Stomach (tissue), 9 donors: ENCODE measurements around the gene SMCR8. TPM values are rescaled to one million over a fixed set of nuclear protein-coding genes. Genes with fewer than 3 reads are reported as not detected.
A peak's percentile ranks its signal among the peaks of the same experiment; 100 is the strongest.

ENCODE experiments used
- DNase-seq, 2 donors: peaks; one replicate each; pipeline versions ENCODE4 v3.0.0 to v3.0.0-alpha.2; 2013 to 2019
- H3K27ac ChIP-seq, 5 donors: fragments of 200-600 bp in 4 of 5; sonication (generic) in 4 of 5; one replicate each; pipeline ENCODE4 v1.5.1; 2013 to 2019; ENCODE audit warnings: mild to moderate bottlenecking in 1 of 5, moderate library complexity in 1 of 5
- H3K27me3 ChIP-seq, 3 donors: fragments of 200-600 bp; sonication (generic); one replicate each; pipeline ENCODE4 v1.5.1; 2017 to 2019; ENCODE audit warnings: mixed run types in 1 of 3
- H3K36me3 ChIP-seq, 4 donors: fragments of 200-600 bp; sonication (generic); 1 replicate in 3 of 4; 2 replicates in 1 of 4; pipeline ENCODE4 v1.5.1; 2016 to 2019
- H3K4me1 ChIP-seq, 4 donors: fragments of 200-600 bp; sonication (generic); one replicate each; pipeline ENCODE4 v1.5.1; 2016 to 2019
- H3K4me3 ChIP-seq, 4 donors: fragments of 200-600 bp; sonication (generic) in 3 of 4; one replicate each; pipeline ENCODE4 v1.5.1; 2016 to 2019; ENCODE audit warnings: mild to moderate bottlenecking in 1 of 4
- H3K9me3 ChIP-seq, 4 donors: fragments of 200-600 bp; sonication (generic); one replicate each; pipeline ENCODE4 v1.5.1; 2016 to 2019
- CTCF ChIP-seq, 7 experiments: fragments of 450-650 bp in 4 of 7; fragments of 200-600 bp in 3 of 7; sonication (generic) in 3 of 7; IDR thresholded peaks; one replicate each; pipeline ENCODE4 v1.5.1; 2016 to 2019; ENCODE audit warnings: antibody characterized with exemption in 7 of 7, control low read depth in 2 of 7, mild to moderate bottlenecking in 1 of 7
- EP300 ChIP-seq: sonication (generic); formaldehyde crosslinking; IDR thresholded peaks from one replicate; pipeline ENCODE4 v1.6.1; 2017; ENCODE audit warnings: antibody characterized with exemption
- POLR2A ChIP-seq, 4 donors: fragments of 450-650 bp; IDR thresholded peaks; one replicate each; pipeline ENCODE4 v1.6.1; 2016; ENCODE audit warnings: antibody characterized with exemption in 4 of 4, control low read depth in 2 of 4, mild to moderate bottlenecking in 1 of 4, moderate library complexity in 1 of 4
- POLR2AphosphoS5 ChIP-seq, 3 donors: sonication (generic); formaldehyde crosslinking; IDR thresholded peaks; one replicate each; pipeline ENCODE4 v1.6.1; 2016; ENCODE audit warnings: antibody characterized with exemption in 3 of 3
- WGBS, 5 donors: extraction: QIAGEN DNeasy Blood & Tissue Kit in 3 of 5; methylation state at CpG; one replicate each; pipeline versions ENCODE4 v1.1.5 to v1.1.7; 2013 to 2018; 5-methylcytosine and 5-hydroxymethylcytosine counted together
- intact Hi-C: fragments of 100-400 bp; cut with DNase I; formaldehyde crosslinking; loops from one replicate; pipeline ENCODE4 v1.15.1; 2023; ENCODE audit warnings: low total_unique reads
- polyA plus RNA-seq, 3 donors: library from polyadenylated mRNA; stranded (reverse); fragments of 200-250 nt; gene quantifications; one replicate each; pipeline ENCODE4 v1.2.3, GENCODE V29; 2013
- total RNA-seq, 5 donors: library from RNA; depleted of rRNA; stranded (reverse); fragments of >200 nt; gene quantifications; one replicate each; pipeline versions ENCODE4 v1.1.0 to v1.2.3, GENCODE V29; 2014 to 2016
- donor health status: healthy with polysubstance abuse.
- donor health status: Bipolar disorder and iron deficiency.
- donor health status: healthy.

Gene SMCR8
- total and polyA plus RNA-seq, 8 donors = 2.4 to 17.9 (median 6.1) TPM

GRCh38 chr17:18280249-18280648, 34.8 kb upstream of the SMCR8 start:
- peaks cover 0 to 5% (median 0%) of the 10 kb centered on the region in 4 donors for H3K4me1 ChIP-seq
- peaks cover 83 to 100% (median 99%) of the 10 kb centered on the region in 4 donors for H3K36me3 ChIP-seq
- WGBS, 5 donors = 86 to 92% (median 86%) methylated on average over 4 of the region's 4 CpGs
- no peak overlapping the region for H3K27ac ChIP-seq
- no peaks in the 10 kb centered on the region for H3K9me3 ChIP-seq
- H3K27me3 ChIP-seq = no peaks in the 10 kb centered on the region
- intact Hi-C loops = no loop called here
- TF ChIP-seq POLR2A (IDR thresholded peaks at IDR 0.05) (no peak), POLR2AphosphoS5 (IDR thresholded peaks at IDR 0.05) (no peak), CTCF (IDR thresholded peaks at IDR 0.05) (no peak), EP300 (no peak)
- no peak overlapping the region for H3K4me3 ChIP-seq
- DNase-seq = no peak

GRCh38 chr17:18280766-18281371, 34.2 kb upstream of the SMCR8 start:
- Histone ChIP-seq H3K36me3 (peaks cover 83 to 100% (median 100%) of the 10 kb centered on the region in 4 donors), H3K27ac (no peak overlapping the region), H3K4me1 (peaks cover 0 to 5% (median 0%) of the 10 kb centered on the region in 4 donors), H3K4me3 (no peak overlapping the region), H3K9me3 (no peaks in the 10 kb centered on the region), H3K27me3 (no peaks in the 10 kb centered on the region)
- DNase-seq = peak in 1 of 2 donors; percentile 38
- 31 to 50% (median 38%) methylated on average over 5 of the region's 5 CpGs for WGBS, 5 donors
- no peak for TF ChIP-seq EP300
- no peak for TF ChIP-seq CTCF (IDR thresholded peaks at IDR 0.05)
- no peak for TF ChIP-seq POLR2A (IDR thresholded peaks at IDR 0.05)
- TF ChIP-seq POLR2AphosphoS5 (IDR thresholded peaks at IDR 0.05) = no peak
- intact Hi-C loops = no loop called here

- no peak overlapping the region for H3K4me3 ChIP-seq
- intact Hi-C loops = no loop called here
These were observed 33.3 kb upstream of the SMCR8 start for GRCh38 chr17:18281788-18282187.

GRCh38 chr17:18285296-18285695, 29.8 kb upstream of the SMCR8 start:
- 90 to 98% (median 97%) methylated on average over 6 to 11 of the region's 11 CpGs for WGBS, 5 donors
- intact Hi-C loops = no loop called here
- Histone ChIP-seq H3K4me3 (no peak overlapping the region), H3K9me3 (no peaks in the 10 kb centered on the region), H3K27ac (no peak overlapping the region), H3K4me1 (peaks cover 0 to 5% (median 0%) of the 10 kb centered on the region in 4 donors), H3K27me3 (no peaks in the 10 kb centered on the region), H3K36me3 (peaks cover 81 to 100% (median 99%) of the 10 kb centered on the region in 4 donors)
- TF ChIP-seq POLR2A (IDR thresholded peaks at IDR 0.05) (no peak), EP300 (no peak), CTCF (IDR thresholded peaks at IDR 0.05) (no peak), POLR2AphosphoS5 (IDR thresholded peaks at IDR 0.05) (no peak)
- no peak for DNase-seq

More at GRCh38 chr17:18281788-18282187, 33.3 kb upstream of the SMCR8 start:
- Histone ChIP-seq H3K27ac (no peak overlapping the region), H3K27me3 (no peaks in the 10 kb centered on the region), H3K4me1 (peaks cover 0 to 5% (median 0%) of the 10 kb centered on the region in 4 donors), H3K9me3 (no peaks in the 10 kb centered on the region), H3K36me3 (peaks cover 81 to 100% (median 100%) of the 10 kb centered on the region in 4 donors)
- TF ChIP-seq CTCF (IDR thresholded peaks at IDR 0.05) (no peak), POLR2AphosphoS5 (IDR thresholded peaks at IDR 0.05) (no peak), POLR2A (IDR thresholded peaks at IDR 0.05) (no peak), EP300 (no peak)
- WGBS, 5 donors = 85 to 92% (median 90%) methylated on average over 6 of the region's 6 CpGs
- no peak for DNase-seq
